BLaER1 treated with 17β-estradiol and CSF1 and Interleukin-3, amounts not matched to agents 10 nM and 100 nM (cell line): ENCODE results near the gene UNC13D.

Experiments used
- H3K27ac ChIP-seq, 11 experiments: shearing (Covaris generic); formaldehyde crosslinking; 2 replicates each; pipeline ENCODE4 v1.8.1; 2022
- H3K27me3 ChIP-seq, 11 experiments: shearing (Covaris generic); formaldehyde crosslinking; 2 replicates each; pipeline ENCODE4 v1.8.1; 2022
- H3K36me3 ChIP-seq, 11 experiments: shearing (Covaris generic); formaldehyde crosslinking; 2 replicates each; pipeline ENCODE4 v1.8.1; 2022
- H3K4me1 ChIP-seq, 10 experiments: shearing (Covaris generic); formaldehyde crosslinking; 2 replicates each; pipeline ENCODE4 v1.8.1; 2022
- H3K4me2 ChIP-seq, 11 experiments: shearing (Covaris generic); formaldehyde crosslinking; 2 replicates each; pipeline ENCODE4 v1.8.1; 2022
- H3K4me3 ChIP-seq, 10 experiments: shearing (Covaris generic); formaldehyde crosslinking; 2 replicates each; pipeline ENCODE4 v1.8.1; 2022
- H3K9ac ChIP-seq, 11 experiments: shearing (Covaris generic); formaldehyde crosslinking; 2 replicates each; pipeline ENCODE4 v1.8.1; 2022
- H3K9me3 ChIP-seq, 11 experiments: shearing (Covaris generic); formaldehyde crosslinking; replicated peaks in 1 of 11; 2 replicates each; pipeline ENCODE4 v1.8.1; 2022
- H4K20me1 ChIP-seq, 11 experiments: shearing (Covaris generic); formaldehyde crosslinking; 2 replicates each; pipeline ENCODE4 v1.8.1; 2022
- Cebpa-rat ChIP-seq, 11 experiments: shearing (Covaris generic); IDR thresholded peaks; 2 replicates each; pipeline ENCODE4 v1.8.1; 2022

The UNC13D gene

GRCh38 chr17:75834928-75835653, 9.1 kb downstream of the UNC13D start:
- Histone ChIP-seq H3K36me3 (peaks cover 35 to 98% (median 72%) of the 10 kb centered on the region in 11 experiments), H3K4me3 (no peak overlapping the region), H4K20me1 (peaks cover 0 to 92% (median 29%) of the 10 kb centered on the region in 11 experiments; a peak in 17 of 22 replicates), H3K4me1 (peaks cover 72 to 87% (median 83%) of the 10 kb centered on the region in 10 experiments), H3K4me2 (peak overlapping the region; percentile 64 to 93 (median 84); a peak in 21 of 22 replicates), H3K27me3 (no peaks in the 10 kb centered on the region), H3K9me3 (no peaks in the 10 kb centered on the region), H3K9ac (peak overlapping the region in 7 of 11 experiments; percentile 16 to 70 (median 37); a peak in 9 of 22 replicates), H3K27ac (peak overlapping the region in 4 of 11 experiments; percentile 16 to 71 (median 46); a peak in 6 of 22 replicates)
- no peak for TF ChIP-seq Cebpa-rat (IDR thresholded peaks at IDR 0.05)

GRCh38 chr17:75834279-75834920, 9.8 kb downstream of the UNC13D start:
- no peaks in the 10 kb centered on the region for H3K27me3 ChIP-seq
- no peaks in the 10 kb centered on the region for H3K9me3 ChIP-seq
- H3K4me1 ChIP-seq, result peaks cover 70 to 88% (median 79%) of the 10 kb centered on the region in 10 experiments
- no peak for TF ChIP-seq Cebpa-rat (IDR thresholded peaks at IDR 0.05)
- peak overlapping the region in 8 of 11 experiments; percentile 3 to 70 (median 36); a peak in 11 of 22 replicates for H3K9ac ChIP-seq
- peak overlapping the region; percentile 64 to 93 (median 84) for H3K4me2 ChIP-seq
- H4K20me1 ChIP-seq, result peaks cover 0 to 91% (median 29%) of the 10 kb centered on the region in 11 experiments; a peak in 17 of 22 replicates
- no peak overlapping the region; a peak in 1 of 20 replicates for H3K4me3 ChIP-seq
- H3K36me3 ChIP-seq, result peaks cover 35 to 98% (median 72%) of the 10 kb centered on the region in 11 experiments
- H3K27ac ChIP-seq, result peak overlapping the region in 4 of 11 experiments; percentile 16 to 71 (median 46); a peak in 6 of 22 replicates

- H3K4me2 ChIP-seq, result peak overlapping the region; percentile 64 to 93 (median 84)
- H3K9ac ChIP-seq, result peak overlapping the region; percentile 32 to 70 (median 61); a peak in 21 of 22 replicates
Measured at GRCh38 chr17:75832652-75833400, 11.4 kb downstream of the UNC13D start.

GRCh38 chr17:75832164-75832651, 12.0 kb downstream of the UNC13D start:
- no peaks in the 10 kb centered on the region for H3K27me3 ChIP-seq
- H3K4me3 ChIP-seq, result peak overlapping the region in 5 of 10 experiments; percentile 22 to 37 (median 31); a peak in 6 of 20 replicates
- TF ChIP-seq Cebpa-rat (IDR thresholded peaks at IDR 0.05), result no peak
- H3K4me1 ChIP-seq, result peaks cover 75 to 91% (median 81%) of the 10 kb centered on the region in 10 experiments
- peak overlapping the region; percentile 64 to 93 (median 84) for H3K4me2 ChIP-seq
- peaks cover 2 to 97% (median 44%) of the 10 kb centered on the region in 11 experiments; a peak in 19 of 22 replicates for H4K20me1 ChIP-seq
- peaks cover 40 to 98% (median 75%) of the 10 kb centered on the region in 11 experiments for H3K36me3 ChIP-seq
- no peaks in the 10 kb centered on the region for H3K9me3 ChIP-seq
- peak overlapping the region; percentile 32 to 70 (median 61); a peak in 21 of 22 replicates for H3K9ac ChIP-seq
- peak overlapping the region; percentile 42 to 75 (median 69) for H3K27ac ChIP-seq

More at GRCh38 chr17:75832652-75833400, 11.4 kb downstream of the UNC13D start:
- H3K4me3 ChIP-seq, result peak overlapping the region in 5 of 10 experiments; percentile 22 to 37 (median 31); a peak in 6 of 20 replicates
- peaks cover 71 to 91% (median 81%) of the 10 kb centered on the region in 10 experiments for H3K4me1 ChIP-seq
- peak overlapping the region; percentile 42 to 75 (median 69) for H3K27ac ChIP-seq
- no peaks in the 10 kb centered on the region for H3K9me3 ChIP-seq
- no peak for TF ChIP-seq Cebpa-rat (IDR thresholded peaks at IDR 0.05)
- H3K36me3 ChIP-seq, result peaks cover 40 to 98% (median 73%) of the 10 kb centered on the region in 11 experiments
- H4K20me1 ChIP-seq, result peaks cover 0 to 96% (median 40%) of the 10 kb centered on the region in 11 experiments; a peak in 18 of 22 replicates
- H3K27me3 ChIP-seq, result no peaks in the 10 kb centered on the region

GRCh38 chr17:75831032-75831571, 13.1 kb downstream of the UNC13D start:
- H3K27ac ChIP-seq, result no peak overlapping the region
- H3K4me3 ChIP-seq, result no peak overlapping the region
- peaks cover 10 to 97% (median 55%) of the 10 kb centered on the region in 11 experiments; a peak in 20 of 22 replicates for H4K20me1 ChIP-seq
- H3K4me1 ChIP-seq, result peaks cover 71 to 91% (median 81%) of the 10 kb centered on the region in 10 experiments
- peaks cover 33 to 98% (median 74%) of the 10 kb centered on the region in 11 experiments for H3K36me3 ChIP-seq
- H3K9me3 ChIP-seq, result no peaks in the 10 kb centered on the region
- H3K9ac ChIP-seq, result 0 out of 22 replicates have a peak overlapping the region, but pooled peaks of 1 of the 11 experiments have one; percentile 18
- no peak for TF ChIP-seq Cebpa-rat (IDR thresholded peaks at IDR 0.05)
- no peak overlapping the region for H3K4me2 ChIP-seq
- no peaks in the 10 kb centered on the region for H3K27me3 ChIP-seq

- no peak overlapping the region for H3K4me2 ChIP-seq
- H3K4me1 ChIP-seq, result peaks cover 66 to 90% (median 81%) of the 10 kb centered on the region in 10 experiments
- 0 out of 22 replicates have a peak overlapping the region, but pooled peaks of 1 of the 11 experiments have one; percentile 6 for H3K27ac ChIP-seq
- H3K9me3 ChIP-seq, result no peaks in the 10 kb centered on the region
- TF ChIP-seq Cebpa-rat (IDR thresholded peaks at IDR 0.05), result no peak
- peaks cover 40 to 98% (median 69%) of the 10 kb centered on the region in 11 experiments for H3K36me3 ChIP-seq
- H4K20me1 ChIP-seq, result peaks cover 11 to 97% (median 54%) of the 10 kb centered on the region in 11 experiments; a peak in 20 of 22 replicates
- no peak overlapping the region for H3K4me3 ChIP-seq
- H3K27me3 ChIP-seq, result no peaks in the 10 kb centered on the region
- H3K9ac ChIP-seq, result 0 out of 22 replicates have a peak overlapping the region, but pooled peaks of 1 of the 11 experiments have one; percentile 18
Measured at GRCh38 chr17:75830164-75831031, 13.8 kb downstream of the UNC13D start.

GRCh38 chr17:75829747-75830146, 14.5 kb downstream of the UNC13D start:
- no peak overlapping the region for H3K9ac ChIP-seq
- peaks cover 45 to 97% (median 65%) of the 10 kb centered on the region in 11 experiments for H3K36me3 ChIP-seq
- no peaks in the 10 kb centered on the region for H3K27me3 ChIP-seq
- H3K4me2 ChIP-seq, result no peak overlapping the region
- peaks cover 66 to 85% (median 78%) of the 10 kb centered on the region in 10 experiments for H3K4me1 ChIP-seq
- H3K4me3 ChIP-seq, result no peak overlapping the region
- H4K20me1 ChIP-seq, result peaks cover 13 to 97% (median 50%) of the 10 kb centered on the region in 11 experiments; a peak in 20 of 22 replicates
- no peak for TF ChIP-seq Cebpa-rat (IDR thresholded peaks at IDR 0.05)
- 0 out of 22 replicates have a peak overlapping the region, but pooled peaks of 1 of the 11 experiments have one; percentile 6 for H3K27ac ChIP-seq
- no peaks in the 10 kb centered on the region for H3K9me3 ChIP-seq
